Immature natural killer cell (primary cell): ENCODE measurements around the gene ANKIB1. TPM values are rescaled to one million over a fixed set of nuclear protein-coding genes. Genes with fewer than 3 reads are reported as not detected.
A peak's percentile ranks its signal among the peaks of the same experiment; 100 is the strongest.
"Not testable (repeated sequence)": the region's sequence is repeated elsewhere in the genome, so short reads cannot be mapped to it uniquely, and the experiment has no call there.

Experiments
- DNase-seq, 3 donors: peaks; one replicate each; pipeline ENCODE4 v3.0.0; 2022; ENCODE audit warnings: mixed read lengths in 1 of 3
- H3K27ac Mint-ChIP-seq, 6 donors: one replicate each; pipeline ENCODE4 v1.8.0; 2020; ENCODE audit warnings: mixed read lengths in 6 of 6, mild to moderate bottlenecking in 5 of 6, inconsistent platforms in 4 of 6, moderate library complexity in 3 of 6
- H3K27me3 Mint-ChIP-seq, 3 donors: one replicate each; pipeline ENCODE4 v1.8.0; 2020 to 2021; ENCODE audit warnings: low read depth in 3 of 3, mild to moderate bottlenecking in 3 of 3, mixed read lengths in 3 of 3, moderate library complexity in 3 of 3, inconsistent platforms in 1 of 3
- H3K36me3 Mint-ChIP-seq, 3 donors: one replicate each; pipeline ENCODE4 v1.8.0; 2020; ENCODE audit warnings: mixed read lengths in 3 of 3, inconsistent platforms in 2 of 3, mild to moderate bottlenecking in 2 of 3
- H3K4me1 Mint-ChIP-seq, 2 donors: one replicate each; pipeline ENCODE4 v1.8.0; 2020; ENCODE audit warnings: inconsistent platforms in 2 of 2, mild to moderate bottlenecking in 2 of 2, mixed read lengths in 2 of 2, moderate library complexity in 1 of 2
- H3K4me3 Mint-ChIP-seq, 5 donors: one replicate each; pipeline ENCODE4 v1.8.0; 2020; ENCODE audit warnings: mild to moderate bottlenecking in 5 of 5, mixed read lengths in 5 of 5, inconsistent platforms in 3 of 5, moderate library complexity in 3 of 5
- H3K9me3 Mint-ChIP-seq, 6 donors: one replicate each; pipeline ENCODE4 v1.8.0; 2020; ENCODE audit warnings: mild to moderate bottlenecking in 6 of 6, mixed read lengths in 6 of 6, inconsistent platforms in 4 of 6, moderate library complexity in 3 of 6
- polyA plus RNA-seq, 3 donors: library from polyadenylated mRNA; unstranded; fragments of 300-500 nt; fragmentation: Illumina TruSeq; gene quantifications; one replicate each; pipeline ENCODE4 v1.2.3, GENCODE V29; 2021

ANKIB1 gene
- polyA plus RNA-seq, 3 donors from 2014 or later, result 9.6 to 18.6 (median 13.4) TPM

GRCh38 chr7:92436612-92437445, 191.1 kb downstream of the ANKIB1 start:
- H3K9me3 Mint-ChIP-seq, result no peaks in the 10 kb centered on the region
- H3K27ac Mint-ChIP-seq, result no peak overlapping the region
- peaks cover 0 to 3% (median 0%) of the 10 kb centered on the region in 3 donors for H3K36me3 Mint-ChIP-seq
- H3K4me1 Mint-ChIP-seq, result no peaks in the 10 kb centered on the region
- H3K4me3 Mint-ChIP-seq, result no peak overlapping the region
- no peak for DNase-seq
- H3K27me3 Mint-ChIP-seq, result peaks cover 0 to 11% (median 2%) of the 10 kb centered on the region in 3 donors

- Mint-ChIP-seq H3K4me3 (no peak overlapping the region), H3K9me3 (no peaks in the 10 kb centered on the region), H3K27ac (no peak overlapping the region), H3K4me1 (no peaks in the 10 kb centered on the region), H3K27me3 (peaks cover 2 to 11% (median 4%) of the 10 kb centered on the region in 3 donors), H3K36me3 (peaks cover 0 to 3% (median 0%) of the 10 kb centered on the region in 3 donors)
- no peak for DNase-seq
Observed at GRCh38 chr7:92437956-92438491, 192.2 kb downstream of the ANKIB1 start.

- not testable (repeated sequence) for H3K27ac Mint-ChIP-seq, H3K36me3 Mint-ChIP-seq, H3K4me3 Mint-ChIP-seq, H3K27me3 Mint-ChIP-seq, DNase-seq, H3K4me1 Mint-ChIP-seq, H3K9me3 Mint-ChIP-seq
Observed at GRCh38 chr7:92442720-92443119, 196.9 kb downstream of the ANKIB1 start.

- Mint-ChIP-seq H3K9me3 (no peaks in the 10 kb centered on the region), H3K4me3 (peak overlapping the region; percentile 76 to 96 (median 89)), H3K36me3 (peaks cover 5 to 10% (median 5%) of the 10 kb centered on the region in 3 donors), H3K27ac (peak overlapping the region; percentile 86 to 94 (median 92)), H3K4me1 (peaks cover 16 to 25% of the 10 kb centered on the region in 2 donors), H3K27me3 (peaks cover 0 to 7% (median 4%) of the 10 kb centered on the region in 3 donors)
- DNase-seq, result no peak
Observed at GRCh38 chr7:92446869-92447344, 201.1 kb downstream of the ANKIB1 start.

- DNase-seq, result peak; percentile 84 to 87 (median 87)
- H3K9me3 Mint-ChIP-seq, result no peaks in the 10 kb centered on the region
- H3K27me3 Mint-ChIP-seq, result peaks cover 0 to 4% (median 4%) of the 10 kb centered on the region in 3 donors
- peaks cover 16 to 25% of the 10 kb centered on the region in 2 donors for H3K4me1 Mint-ChIP-seq
- peak within 1 kb of the TSS; percentile 93 to 98 (median 96) for H3K27ac Mint-ChIP-seq
- H3K4me3 Mint-ChIP-seq, result peak within 1 kb of the TSS; percentile 87 to 98 (median 95)
- peaks cover 5 to 10% (median 5%) of the 10 kb centered on the region in 3 donors for H3K36me3 Mint-ChIP-seq
Observed at GRCh38 chr7:92447345-92448204, 201.8 kb downstream of the ANKIB1 start, which contains the start of gene GATAD1. GATAD1 (plus strand) TSS chr7:92447482; CDS start chr7:92447730, 248 bp downstream.

- Mint-ChIP-seq H3K27me3 (peaks cover 0 to 4% (median 4%) of the 10 kb centered on the region in 3 donors), H3K36me3 (peaks cover 7 to 10% (median 7%) of the 10 kb centered on the region in 3 donors), H3K4me3 (peak overlapping the region; percentile 87 to 98 (median 95)), H3K9me3 (no peaks in the 10 kb centered on the region), H3K4me1 (peaks cover 16 to 25% of the 10 kb centered on the region in 2 donors), H3K27ac (peak overlapping the region; percentile 93 to 98 (median 96))
- DNase-seq, result peak; percentile 59 to 68 (median 67)
Observed at GRCh38 chr7:92448205-92448747, 202.5 kb downstream of the ANKIB1 start.

Other genes starting within 250 kb of the ANKIB1 start
- gene CYP51A1, start 111.5 kb upstream of the ANKIB1 start, polyA plus RNA-seq, result 10 to 100 TPM in 2 of 3 donors, 1 to 10 TPM in 1; 8.2 to 17.1 (median 16.9) TPM
- not detected for gene LRRD1, start 66.8 kb upstream of the ANKIB1 start, polyA plus RNA-seq
- 10 to 100 TPM in 1 of 3 donors, 1 to 10 TPM in 2; 7.0 to 21.3 (median 7.4) TPM for gene KRIT1, start 60 bp upstream of the ANKIB1 start, polyA plus RNA-seq
- gene GATAD1, start 201.5 kb downstream of the ANKIB1 start, polyA plus RNA-seq, result 10 to 100 TPM in 2 of 3 donors, 1 to 10 TPM in 1; 9.3 to 15.0 (median 12.2) TPM
- not detected for gene ERVW-1, start 232.0 kb downstream of the ANKIB1 start, polyA plus RNA-seq